ENCODE data around the gene GPR17.

DNA sequence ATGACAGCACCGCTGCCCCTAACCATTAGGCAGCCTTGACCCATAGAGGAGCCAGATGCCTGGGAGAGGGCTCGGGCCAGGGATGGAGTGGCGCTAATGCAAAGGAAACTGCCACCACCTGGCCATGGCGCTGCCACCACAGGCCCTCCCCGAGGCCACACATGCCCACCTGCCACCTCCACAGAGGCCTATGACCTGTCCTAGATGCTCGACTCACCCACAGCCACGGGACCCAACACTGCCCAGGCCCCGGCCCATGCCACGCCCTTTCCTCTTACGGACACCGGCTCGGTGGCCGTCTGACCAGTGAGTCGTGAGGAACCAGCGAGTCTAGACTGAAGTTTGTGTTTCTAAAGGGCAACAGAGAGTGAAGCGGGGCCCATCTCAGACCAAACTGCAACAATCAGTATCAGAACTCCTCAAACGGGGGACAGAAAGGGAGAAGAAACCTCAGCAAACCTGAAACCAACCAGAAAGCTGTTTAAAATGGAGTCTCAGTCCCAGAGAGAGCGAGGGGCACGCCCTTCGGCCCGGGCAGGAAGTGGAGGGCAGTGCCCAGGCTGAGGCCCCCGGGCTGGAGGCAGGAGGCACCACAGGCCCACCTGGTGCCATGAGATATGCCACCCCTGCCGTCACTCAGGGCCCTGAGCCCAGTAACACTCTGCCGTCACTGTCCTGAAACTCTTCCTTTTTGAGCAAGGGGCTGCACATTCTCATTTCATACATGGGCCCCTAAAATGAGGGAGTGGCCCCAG, 711 bp downstream of the GPR17 start:
- TF ChIP-seq, protein P1, sequence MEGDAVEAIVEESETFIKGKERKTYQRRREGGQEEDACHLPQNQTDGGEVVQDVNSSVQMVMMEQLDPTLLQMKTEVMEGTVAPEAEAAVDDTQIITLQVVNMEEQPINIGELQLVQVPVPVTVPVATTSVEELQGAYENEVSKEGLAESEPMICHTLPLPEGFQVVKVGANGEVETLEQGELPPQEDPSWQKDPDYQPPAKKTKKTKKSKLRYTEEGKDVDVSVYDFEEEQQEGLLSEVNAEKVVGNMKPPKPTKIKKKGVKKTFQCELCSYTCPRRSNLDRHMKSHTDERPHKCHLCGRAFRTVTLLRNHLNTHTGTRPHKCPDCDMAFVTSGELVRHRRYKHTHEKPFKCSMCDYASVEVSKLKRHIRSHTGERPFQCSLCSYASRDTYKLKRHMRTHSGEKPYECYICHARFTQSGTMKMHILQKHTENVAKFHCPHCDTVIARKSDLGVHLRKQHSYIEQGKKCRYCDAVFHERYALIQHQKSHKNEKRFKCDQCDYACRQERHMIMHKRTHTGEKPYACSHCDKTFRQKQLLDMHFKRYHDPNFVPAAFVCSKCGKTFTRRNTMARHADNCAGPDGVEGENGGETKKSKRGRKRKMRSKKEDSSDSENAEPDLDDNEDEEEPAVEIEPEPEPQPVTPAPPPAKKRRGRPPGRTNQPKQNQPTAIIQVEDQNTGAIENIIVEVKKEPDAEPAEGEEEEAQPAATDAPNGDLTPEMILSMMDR (IDR thresholded peaks at IDR 0.05; ENCODE audit: low read depth, low read length, poor library complexity, severe bottlenecking): no peak
- TF ChIP-seq EZH2phosphoT487 (IDR thresholded peaks at IDR 0.05; ENCODE audit: borderline replicate concordance, low read length): no peak

Measured in DOHH2 (cell line).